Measurements from ENCODE around the gene TEKT1.
"Not testable (repeated sequence)": the region's sequence is repeated elsewhere in the genome, so short reads cannot be mapped to it uniquely, and the experiment has no call there.

DNA sequence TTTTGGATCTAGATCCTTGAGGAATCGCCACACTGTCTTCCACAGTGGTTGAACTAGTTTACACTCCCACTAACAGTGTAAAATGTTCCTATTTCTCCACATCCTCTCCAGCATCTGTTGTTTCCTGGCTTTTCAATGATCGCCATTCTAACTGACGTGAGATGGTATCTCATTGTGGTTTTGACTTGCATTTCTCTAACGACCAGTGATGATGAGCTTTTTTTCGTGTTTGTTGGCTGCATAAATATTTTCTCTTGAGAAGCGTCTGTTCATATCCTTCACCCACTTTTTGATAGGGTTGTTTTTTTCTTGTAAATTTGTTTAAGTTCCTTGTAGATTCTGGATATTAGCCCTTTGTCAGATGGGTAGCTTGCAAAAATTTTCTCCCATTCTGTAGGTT, 14.6 kb upstream of the TEKT1 start:
- TF ChIP-seq ZBTB48 (tag by site-specific recombination; IDR thresholded peaks at IDR 0.05); MYNN (tag by site-specific recombination; IDR thresholded peaks at IDR 0.05; ENCODE audit: borderline replicate concordance); ZNF132 (tag by site-specific recombination; IDR thresholded peaks at IDR 0.05; ENCODE audit: borderline replicate concordance): not testable (repeated sequence)
- TF ChIP-seq, protein P1, sequence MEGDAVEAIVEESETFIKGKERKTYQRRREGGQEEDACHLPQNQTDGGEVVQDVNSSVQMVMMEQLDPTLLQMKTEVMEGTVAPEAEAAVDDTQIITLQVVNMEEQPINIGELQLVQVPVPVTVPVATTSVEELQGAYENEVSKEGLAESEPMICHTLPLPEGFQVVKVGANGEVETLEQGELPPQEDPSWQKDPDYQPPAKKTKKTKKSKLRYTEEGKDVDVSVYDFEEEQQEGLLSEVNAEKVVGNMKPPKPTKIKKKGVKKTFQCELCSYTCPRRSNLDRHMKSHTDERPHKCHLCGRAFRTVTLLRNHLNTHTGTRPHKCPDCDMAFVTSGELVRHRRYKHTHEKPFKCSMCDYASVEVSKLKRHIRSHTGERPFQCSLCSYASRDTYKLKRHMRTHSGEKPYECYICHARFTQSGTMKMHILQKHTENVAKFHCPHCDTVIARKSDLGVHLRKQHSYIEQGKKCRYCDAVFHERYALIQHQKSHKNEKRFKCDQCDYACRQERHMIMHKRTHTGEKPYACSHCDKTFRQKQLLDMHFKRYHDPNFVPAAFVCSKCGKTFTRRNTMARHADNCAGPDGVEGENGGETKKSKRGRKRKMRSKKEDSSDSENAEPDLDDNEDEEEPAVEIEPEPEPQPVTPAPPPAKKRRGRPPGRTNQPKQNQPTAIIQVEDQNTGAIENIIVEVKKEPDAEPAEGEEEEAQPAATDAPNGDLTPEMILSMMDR (tag by site-specific recombination; IDR thresholded peaks at IDR 0.05): not testable (repeated sequence)

Measured in HEK293 (cell line).